SU-DHL-6 (cell line): Measurements from ENCODE around the gene NKPD1.

Experiments used
- H2AFZ ChIP-seq: fragments of 200-600 bp; sonication (generic); 2 replicates; pipeline ENCODE4 v1.6.1; 2014; ENCODE audit warnings: low read depth, mild to moderate bottlenecking, moderate library complexity, mixed read lengths, antibody characterized with exemption, low read length; ENCODE audit not compliant: severe bottlenecking
- H3F3A ChIP-seq: fragments of 200-600 bp; shearing (Covaris generic); 2 replicates; pipeline ENCODE4 v1.6.0; 2016; ENCODE audit warnings: antibody characterized with exemption, mild to moderate bottlenecking; ENCODE audit not compliant: insufficient read depth
- H3K27ac ChIP-seq: fragments of 200-600 bp; sonication (generic); 2 replicates; pipeline ENCODE4 v1.5.1; 2016; ENCODE audit warnings: low read depth, mild to moderate bottlenecking, low read length, moderate library complexity, mixed read lengths
- H3K27me3 ChIP-seq: fragments of 200-600 bp; sonication (generic), shearing (Covaris generic); 2 replicates; pipeline ENCODE4 v1.6.0; 2014; ENCODE audit warnings: mild to moderate bottlenecking, low read length
- H3K36me3 ChIP-seq: fragments of 200-600 bp; sonication (generic); 2 replicates; pipeline ENCODE4 v1.6.1; 2014; ENCODE audit warnings: mild to moderate bottlenecking, low read length, mixed read lengths
- H3K4me2 ChIP-seq: fragments of 300-600, 200-600 bp; shearing (Covaris generic), sonication (generic); 2 replicates; pipeline ENCODE4 v1.6.0; 2014; ENCODE audit warnings: low read length, low read depth, mild to moderate bottlenecking; ENCODE audit not compliant: poor library complexity, severe bottlenecking
- H3K4me3 ChIP-seq: fragments of 200-600 bp; sonication (generic); 2 replicates; pipeline ENCODE4 v1.5.1; 2014; ENCODE audit warnings: antibody characterized with exemption, low read length, mild to moderate bottlenecking, mixed read lengths; ENCODE audit not compliant: insufficient read depth, poor library complexity, severe bottlenecking
- H3K79me2 ChIP-seq: fragments of 200-600 bp; sonication (generic); 2 replicates; pipeline ENCODE4 v1.6.1; 2014; ENCODE audit warnings: mild to moderate bottlenecking, low read length, moderate library complexity; ENCODE audit not compliant: insufficient read depth
- H3K9ac ChIP-seq: fragments of 200-600 bp; sonication (generic); 2 replicates; pipeline ENCODE4 v1.7.0; 2014; ENCODE audit warnings: mild to moderate bottlenecking, low read length
- H3K9me2 ChIP-seq: fragments of 200-600 bp; sonication (generic); replicated peaks from 2 replicates; pipeline ENCODE4 v1.6.1; 2014; ENCODE audit warnings: low read length; ENCODE audit not compliant: insufficient read depth
- H3K9me3 ChIP-seq: fragments of 200-600 bp; sonication (generic); 2 replicates; pipeline ENCODE4 v1.6.1; 2014; ENCODE audit warnings: low read length, mixed read lengths; ENCODE audit not compliant: insufficient read depth
- H4K20me1 ChIP-seq: fragments of 200-600 bp; sonication (generic); 2 replicates; pipeline ENCODE4 v1.6.1; 2014; ENCODE audit warnings: low read depth, mild to moderate bottlenecking, antibody characterized with exemption, low read length, moderate library complexity, mixed read lengths
- EZH2phosphoT487 ChIP-seq: fragments of 200-600 bp; sonication (generic), shearing (Covaris generic); conservative IDR thresholded peaks from 2 replicates; pipeline ENCODE4 v1.6.1; 2018; ENCODE audit warnings: mild to moderate bottlenecking, antibody characterized with exemption, low read length, moderate library complexity, mixed read lengths
- TF ChIP-seq, protein P1 (sequence below): fragments of 200-600 bp; sonication (generic); IDR thresholded peaks from one replicate; pipeline ENCODE4 v1.5.1; 2017; ENCODE audit warnings: antibody characterized with exemption, mild to moderate bottlenecking, low read length, moderate library complexity; ENCODE audit not compliant: insufficient read depth, poor library complexity, severe bottlenecking

The NKPD1 gene

DNA sequence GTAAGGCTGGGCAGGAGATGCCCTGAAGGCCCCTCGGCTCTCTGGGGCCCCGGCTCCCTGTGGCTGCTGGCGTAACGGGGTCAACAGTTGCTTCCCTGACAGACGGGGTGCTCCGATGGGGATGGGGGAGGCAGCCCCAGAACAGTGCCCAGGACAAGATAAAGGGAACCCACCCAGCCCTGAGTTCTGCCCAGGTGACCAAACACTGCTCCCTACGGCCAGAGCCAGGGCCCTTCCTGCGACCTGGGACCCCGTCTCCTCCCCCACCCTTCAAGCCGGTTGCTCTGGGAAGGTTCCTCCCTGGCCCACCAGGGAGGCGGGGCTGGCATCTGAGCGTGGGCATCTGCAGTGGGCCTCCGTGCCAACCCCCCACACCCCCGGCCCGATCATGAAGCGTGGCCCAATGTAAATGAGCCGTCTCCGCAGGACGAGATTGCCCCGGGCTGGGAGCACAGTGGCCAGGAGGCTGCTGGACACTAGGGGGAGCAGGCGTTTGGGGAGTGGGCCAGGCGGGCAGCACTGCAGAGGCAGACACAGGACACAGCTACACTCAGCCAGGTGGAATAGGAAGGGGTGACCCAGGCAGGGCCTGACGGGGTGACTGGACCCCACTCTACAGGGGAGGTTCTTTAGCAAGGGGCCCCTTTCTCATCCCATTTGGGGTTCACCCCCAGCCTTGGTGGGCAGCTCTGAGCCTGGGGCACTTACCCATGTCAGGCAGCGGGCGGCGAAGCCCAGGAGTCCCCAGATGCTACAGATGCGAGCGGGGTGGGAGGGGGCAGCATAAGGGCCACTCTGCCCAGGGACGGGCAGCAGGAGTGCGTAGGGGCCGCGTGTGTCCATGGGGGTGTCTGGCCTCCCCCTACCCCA is 1.2 kb upstream of the NKPD1 start:
- no peaks in the 10 kb centered on the region for H3F3A ChIP-seq
- no peaks in the 10 kb centered on the region for H4K20me1 ChIP-seq
- no peaks in the 10 kb centered on the region for H3K36me3 ChIP-seq
- no peaks in the 10 kb centered on the region for H3K9me2 ChIP-seq
- H3K27ac ChIP-seq, result no peak overlapping the region
- TF ChIP-seq EZH2phosphoT487, result no peak
- TF ChIP-seq, protein P1, sequence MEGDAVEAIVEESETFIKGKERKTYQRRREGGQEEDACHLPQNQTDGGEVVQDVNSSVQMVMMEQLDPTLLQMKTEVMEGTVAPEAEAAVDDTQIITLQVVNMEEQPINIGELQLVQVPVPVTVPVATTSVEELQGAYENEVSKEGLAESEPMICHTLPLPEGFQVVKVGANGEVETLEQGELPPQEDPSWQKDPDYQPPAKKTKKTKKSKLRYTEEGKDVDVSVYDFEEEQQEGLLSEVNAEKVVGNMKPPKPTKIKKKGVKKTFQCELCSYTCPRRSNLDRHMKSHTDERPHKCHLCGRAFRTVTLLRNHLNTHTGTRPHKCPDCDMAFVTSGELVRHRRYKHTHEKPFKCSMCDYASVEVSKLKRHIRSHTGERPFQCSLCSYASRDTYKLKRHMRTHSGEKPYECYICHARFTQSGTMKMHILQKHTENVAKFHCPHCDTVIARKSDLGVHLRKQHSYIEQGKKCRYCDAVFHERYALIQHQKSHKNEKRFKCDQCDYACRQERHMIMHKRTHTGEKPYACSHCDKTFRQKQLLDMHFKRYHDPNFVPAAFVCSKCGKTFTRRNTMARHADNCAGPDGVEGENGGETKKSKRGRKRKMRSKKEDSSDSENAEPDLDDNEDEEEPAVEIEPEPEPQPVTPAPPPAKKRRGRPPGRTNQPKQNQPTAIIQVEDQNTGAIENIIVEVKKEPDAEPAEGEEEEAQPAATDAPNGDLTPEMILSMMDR, result no peak
- no peak overlapping the region for H3K4me3 ChIP-seq
- H3K27me3 ChIP-seq, result no peaks in the 10 kb centered on the region
- no peak overlapping the region for H2AFZ ChIP-seq
- H3K9me3 ChIP-seq, result no peaks in the 10 kb centered on the region
- H3K79me2 ChIP-seq, result no peaks in the 10 kb centered on the region
- H3K9ac ChIP-seq, result no peak overlapping the region
- H3K4me2 ChIP-seq, result no peak overlapping the region

DNA sequence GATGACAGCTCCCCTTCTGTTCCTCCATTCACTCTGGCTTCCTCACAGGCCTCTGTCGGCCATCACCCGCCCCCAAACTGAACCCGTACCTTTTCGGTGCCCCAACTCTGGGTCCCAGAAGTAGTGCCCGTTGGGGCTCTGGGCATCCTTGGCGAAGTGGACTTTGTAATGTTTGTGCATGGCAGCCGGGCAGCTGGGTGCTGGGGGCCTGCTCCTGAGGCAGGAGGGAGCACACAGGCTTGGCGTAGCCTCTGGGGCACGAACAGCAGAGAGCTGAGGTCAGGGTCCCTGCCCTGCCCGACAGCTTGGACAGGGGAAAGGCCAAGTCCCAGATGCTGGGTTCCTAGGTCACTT is 834 bp downstream of the NKPD1 start:
- Histone ChIP-seq H4K20me1 (no peaks in the 10 kb centered on the region), H3K27ac (no peak overlapping the region), H3K9ac (no peak overlapping the region), H3K9me2 (no peaks in the 10 kb centered on the region), H3K79me2 (no peaks in the 10 kb centered on the region), H3F3A (no peaks in the 10 kb centered on the region), H3K36me3 (no peaks in the 10 kb centered on the region), H3K4me2 (no peak overlapping the region), H3K9me3 (no peaks in the 10 kb centered on the region), H2AFZ (no peak overlapping the region), H3K4me3 (no peak overlapping the region), H3K27me3 (no peaks in the 10 kb centered on the region)
- TF ChIP-seq EZH2phosphoT487, result no peak
- TF ChIP-seq, protein P1, result no peak

DNA sequence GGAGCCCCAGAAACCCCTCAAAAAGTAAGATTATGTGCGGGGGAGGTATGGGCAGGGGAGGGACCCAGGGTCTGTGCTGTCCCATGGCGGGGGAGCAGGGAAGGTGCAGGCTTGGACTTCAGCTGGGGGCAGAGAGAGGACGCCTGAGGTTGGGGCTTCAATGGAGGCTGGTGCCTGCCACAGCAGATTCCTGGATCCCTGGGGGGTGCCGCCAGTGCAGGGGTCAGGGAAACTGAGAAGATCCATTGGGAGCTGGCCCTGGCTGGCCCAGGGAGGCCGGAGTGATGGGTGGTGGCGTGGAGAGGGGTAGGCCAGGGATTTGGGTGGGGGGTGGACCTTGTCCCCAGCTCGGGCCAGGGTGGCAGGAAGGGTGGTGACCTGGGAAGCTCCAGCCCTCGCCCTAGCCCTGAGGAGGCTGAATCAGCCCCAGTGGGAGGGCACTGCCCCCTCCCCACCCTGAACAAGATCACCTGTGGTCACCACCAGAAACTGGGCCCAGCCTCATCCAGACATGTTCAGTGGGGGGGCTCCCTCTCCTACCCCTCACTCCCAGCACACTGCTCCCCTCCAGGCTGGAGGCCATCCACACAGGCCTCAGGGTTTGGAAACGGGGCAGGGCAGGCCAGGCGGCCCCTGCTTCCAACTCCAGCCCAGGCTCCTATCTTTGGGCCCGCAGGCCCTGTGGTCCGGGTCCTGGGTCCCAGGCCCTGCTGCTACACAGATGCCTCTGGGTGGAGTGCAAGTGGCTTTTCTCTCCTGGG is 1.4 kb downstream of the NKPD1 start:
- no peak overlapping the region for H3K9ac ChIP-seq
- no peaks in the 10 kb centered on the region for H3F3A ChIP-seq
- no peaks in the 10 kb centered on the region for H3K9me3 ChIP-seq
- no peak for TF ChIP-seq EZH2phosphoT487
- TF ChIP-seq, protein P1, result no peak
- no peak overlapping the region for H2AFZ ChIP-seq
- no peak overlapping the region for H3K4me2 ChIP-seq
- no peak overlapping the region for H3K27ac ChIP-seq
- H3K79me2 ChIP-seq, result no peaks in the 10 kb centered on the region
- H3K27me3 ChIP-seq, result no peaks in the 10 kb centered on the region
- no peaks in the 10 kb centered on the region for H4K20me1 ChIP-seq
- H3K4me3 ChIP-seq, result no peak overlapping the region
- no peaks in the 10 kb centered on the region for H3K36me3 ChIP-seq
- H3K9me2 ChIP-seq, result no peaks in the 10 kb centered on the region
